H9 (cell line): ENCODE measurements around the gene SOHLH1. TPM values are rescaled to one million over a fixed set of nuclear protein-coding genes. Genes with fewer than 3 reads are reported as not detected.

ENCODE experiments used
- DNase-seq: peaks from one replicate; pipeline ENCODE4 v3.0.0-alpha.2; 2017
- H2AFZ ChIP-seq: one replicate; pipeline ENCODE4 v1.6.1; 2013; ENCODE audit warnings: mild to moderate bottlenecking, low read length, control low read depth, moderate library complexity
- H2AK5ac ChIP-seq: 2 replicates; pipeline ENCODE4 v1.6.1; 2013; ENCODE audit warnings: low read length, control low read depth, mixed read lengths; ENCODE audit not compliant: insufficient read length
- H2BK120ac ChIP-seq: one replicate; pipeline ENCODE4 v1.6.1; 2013; ENCODE audit warnings: low read depth, mild to moderate bottlenecking, low read length, control low read depth, inconsistent platforms; ENCODE audit not compliant: poor library complexity, severe bottlenecking
- H2BK12ac ChIP-seq: 2 replicates; pipeline ENCODE4 v1.6.1; 2013; ENCODE audit warnings: low read length, control low read depth, mixed read lengths, low read depth; ENCODE audit not compliant: insufficient read length
- H2BK15ac ChIP-seq: 2 replicates; pipeline ENCODE4 v1.6.1; 2013; ENCODE audit warnings: low read depth, low read length, control low read depth
- H2BK20ac ChIP-seq: one replicate; pipeline ENCODE4 v1.6.1; 2013; ENCODE audit warnings: low read depth, mild to moderate bottlenecking, low read length, control low read depth, inconsistent platforms; ENCODE audit not compliant: poor library complexity, severe bottlenecking
- H2BK5ac ChIP-seq: 2 replicates; pipeline ENCODE4 v1.6.1; 2013; ENCODE audit warnings: low read length, control low read depth, mixed read lengths; ENCODE audit not compliant: insufficient read length
- H3K14ac ChIP-seq: 2 replicates; pipeline ENCODE4 v1.6.1; 2013; ENCODE audit warnings: low read length, control low read depth; ENCODE audit not compliant: insufficient read depth
- H3K18ac ChIP-seq: 2 replicates; pipeline ENCODE4 v1.6.1; 2013; ENCODE audit warnings: low read depth, mild to moderate bottlenecking, mixed read lengths, low read length, control low read depth; ENCODE audit not compliant: insufficient read length
- H3K23ac ChIP-seq: 2 replicates; pipeline ENCODE4 v1.6.1; 2013; ENCODE audit warnings: low read length, control low read depth, mixed read lengths, low read depth; ENCODE audit not compliant: insufficient read length
- H3K23me2 ChIP-seq: 2 replicates; pipeline ENCODE4 v1.6.1; 2013; ENCODE audit warnings: low read depth, mild to moderate bottlenecking, mixed read lengths, low read length, control low read depth; ENCODE audit not compliant: insufficient read length, poor library complexity, severe bottlenecking
- H3K27ac ChIP-seq: 2 replicates; pipeline ENCODE4 v1.5.1; 2013; ENCODE audit warnings: low read length, control low read depth, mixed read lengths, low read depth; ENCODE audit not compliant: insufficient read length
- H3K27me3 ChIP-seq: 2 replicates; pipeline ENCODE4 v1.6.1; 2013; ENCODE audit warnings: low read length, control low read depth, inconsistent platforms; ENCODE audit not compliant: insufficient read depth
- H3K4ac ChIP-seq: 2 replicates; pipeline ENCODE4 v1.6.1; 2013; ENCODE audit warnings: low read depth, mild to moderate bottlenecking, control low read depth, inconsistent platforms, low read length, moderate library complexity
- H3K4me1 ChIP-seq: 2 replicates; pipeline ENCODE4 v1.6.1; 2013; ENCODE audit warnings: low read length, control low read depth, inconsistent platforms; ENCODE audit not compliant: insufficient read depth
- H3K4me2 ChIP-seq: 2 replicates; pipeline ENCODE4 v1.6.1; 2013; ENCODE audit warnings: low read length, control low read depth, mixed read lengths; ENCODE audit not compliant: insufficient read length, insufficient read depth
- H3K56ac ChIP-seq: 2 replicates; pipeline ENCODE4 v1.6.1; 2013; ENCODE audit warnings: low read depth, mild to moderate bottlenecking, mixed read lengths, low read length, control low read depth; ENCODE audit not compliant: insufficient read length
- H3K79me1 ChIP-seq: 2 replicates; pipeline ENCODE4 v1.6.1; 2013; ENCODE audit warnings: low read depth, mild to moderate bottlenecking, moderate library complexity, low read length, control low read depth, inconsistent platforms; ENCODE audit not compliant: insufficient read depth, poor library complexity, severe bottlenecking
- H3K79me2 ChIP-seq: 2 replicates; pipeline ENCODE4 v1.6.1; 2013; ENCODE audit warnings: low read length, control low read depth, inconsistent platforms; ENCODE audit not compliant: insufficient read depth
- H3K9ac ChIP-seq: 2 replicates; pipeline ENCODE4 v1.6.1; 2013; ENCODE audit warnings: low read length, control low read depth, mixed read lengths; ENCODE audit not compliant: insufficient read length; ENCODE audit errors: extremely low read depth
- H3K9me3 ChIP-seq: one replicate; pipeline ENCODE4 v1.6.1; 2013; ENCODE audit warnings: low read depth, low read length, inconsistent platforms; ENCODE audit not compliant: control insufficient read depth
- H3T11ph ChIP-seq: one replicate; pipeline ENCODE4 v1.6.1; 2013; ENCODE audit warnings: mild to moderate bottlenecking, low read length, control low read depth, inconsistent platforms
- H4K20me1 ChIP-seq: one replicate; pipeline ENCODE4 v1.6.1; 2013; ENCODE audit not compliant: control insufficient read depth, insufficient read length, insufficient read depth
- H4K5ac ChIP-seq: 2 replicates; pipeline ENCODE4 v1.6.1; 2013; ENCODE audit warnings: low read depth, mild to moderate bottlenecking, mixed read lengths, low read length, control low read depth; ENCODE audit not compliant: insufficient read length
- H4K8ac ChIP-seq: replicated peaks from 2 replicates; pipeline ENCODE4 v1.6.1; 2013; ENCODE audit warnings: low read length, control low read depth, mixed read lengths, low read depth; ENCODE audit not compliant: insufficient read length
- H4K91ac ChIP-seq: 2 replicates; pipeline ENCODE4 v1.6.1; 2013; ENCODE audit warnings: low read depth, mild to moderate bottlenecking, moderate library complexity, mixed read lengths, low read length, control low read depth; ENCODE audit not compliant: insufficient read length
- H3K27ac Mint-ChIP-seq, 3 experiments: 2 replicates in 2 of 3; 3 replicates in 1 of 3; pipeline ENCODE4 v1.8.0; 2020 to 2021; ENCODE audit warnings: mixed read lengths in 3 of 3, mild to moderate bottlenecking in 1 of 3, moderate library complexity in 1 of 3
- H3K27me3 Mint-ChIP-seq: 2 replicates; pipeline ENCODE4 v1.8.0; 2021; ENCODE audit warnings: low read depth, mild to moderate bottlenecking, moderate library complexity, mixed read lengths
- H3K36me3 Mint-ChIP-seq, 3 experiments: 2 replicates in 2 of 3; 3 replicates in 1 of 3; pipeline ENCODE4 v1.8.0; 2020 to 2021; ENCODE audit warnings: low read depth in 3 of 3, mixed read lengths in 3 of 3; ENCODE audit not compliant: insufficient read depth in 1 of 3
- H3K4me1 Mint-ChIP-seq, 2 experiments: 2 replicates each; pipeline ENCODE4 v1.8.0; 2020; ENCODE audit warnings: mixed read lengths in 2 of 2
- H3K4me3 Mint-ChIP-seq, 2 experiments: 2 replicates in 1 of 2; 3 replicates in 1 of 2; pipeline ENCODE4 v1.8.0; 2020 to 2021; ENCODE audit warnings: mild to moderate bottlenecking in 2 of 2, mixed read lengths in 2 of 2, moderate library complexity in 1 of 2
- H3K9me3 Mint-ChIP-seq, 2 experiments: 2 replicates in 1 of 2; 3 replicates in 1 of 2; pipeline ENCODE4 v1.8.0; 2020; ENCODE audit warnings: mild to moderate bottlenecking in 2 of 2, mixed read lengths in 2 of 2, moderate library complexity in 1 of 2
- WGBS: extraction: QIAGEN DNeasy Blood & Tissue Kit; methylation state at CpG from one replicate; pipeline ENCODE4 v1.1.7; 2013; ENCODE audit warnings: missing lambda C conversion rate, low lambda C conversion rate, mixed read lengths; ENCODE audit not compliant: insufficient read length; ENCODE audit errors: extremely low coverage; 5-methylcytosine and 5-hydroxymethylcytosine counted together
- total RNA-seq: library from RNA; stranded (reverse); gene quantifications from 2 replicates; pipeline ENCODE4 v1.2.1, GENCODE V29; 2021
- TF ChIP-seq, protein P1 (sequence below): fragments of 200-600 bp; sonication (generic); conservative IDR thresholded peaks from 3 replicates; pipeline ENCODE4 v1.8.0; 2021; ENCODE audit warnings: antibody characterized with exemption, mild to moderate bottlenecking

The SOHLH1 gene
- total RNA-seq, 1 experiment from 2014 or later, result not detected

DNA sequence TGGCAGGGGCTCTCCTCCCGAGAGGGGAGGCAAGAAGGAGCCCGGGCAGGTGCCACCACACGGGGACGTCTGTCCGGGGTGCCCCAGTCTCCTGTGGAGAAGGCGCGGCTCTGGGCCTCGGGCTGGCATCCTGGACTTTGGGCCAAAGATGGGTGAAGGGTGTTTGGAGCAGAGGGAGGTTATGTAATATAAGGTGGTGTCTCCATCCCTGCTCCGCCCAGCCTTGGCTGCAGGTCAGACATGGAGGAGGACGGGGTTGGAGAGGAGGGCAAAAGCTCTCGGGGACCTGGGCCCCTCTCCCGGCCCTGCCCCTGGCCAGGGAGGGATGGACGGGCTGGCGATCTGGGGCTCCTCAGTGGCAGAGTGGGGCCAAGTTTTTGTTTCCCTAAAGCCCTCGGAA is 1.2 kb upstream of the SOHLH1 start:
- WGBS, result no CpG with 5 or more reads among the region's 15 CpGs
- Histone ChIP-seq H2BK12ac (no peak overlapping the region), H4K5ac (no peak overlapping the region), H3K14ac (no peak overlapping the region), H3K27me3 (no peaks in the 10 kb centered on the region; the same call in 1 of the 2 replicates), H2BK5ac (no peak overlapping the region), H4K20me1 (no peaks in the 10 kb centered on the region), H3K18ac (no peak overlapping the region), H3K9ac (no peak overlapping the region), H3K4ac (no peak overlapping the region), H2BK120ac (no peak overlapping the region), H3K27ac (no peak overlapping the region), H4K8ac (no peak overlapping the region), H2BK20ac (no peak overlapping the region), H3T11ph (no peak overlapping the region), H3K79me1 (no peaks in the 10 kb centered on the region), H3K56ac (no peak overlapping the region), H4K91ac (no peak overlapping the region), H3K79me2 (no peaks in the 10 kb centered on the region), H3K4me1 (no peaks in the 10 kb centered on the region), H3K9me3 (no peaks in the 10 kb centered on the region), H3K4me2 (no peak overlapping the region), H3K23me2 (no peaks in the 10 kb centered on the region), H2AK5ac (no peak overlapping the region), H2BK15ac (no peak overlapping the region), H2AFZ (no peak overlapping the region), H3K23ac (no peak overlapping the region)
- Mint-ChIP-seq H3K27ac (no peak overlapping the region), H3K4me3 (no peak overlapping the region), H3K36me3 (no peaks in the 10 kb centered on the region), H3K9me3 (no peaks in the 10 kb centered on the region), H3K27me3 (peaks cover 17% of the 10 kb centered on the region), H3K4me1 (peaks cover 2 to 4% of the 10 kb centered on the region in 2 experiments; a peak in 3 of 4 replicates)
- TF ChIP-seq, protein P1, sequence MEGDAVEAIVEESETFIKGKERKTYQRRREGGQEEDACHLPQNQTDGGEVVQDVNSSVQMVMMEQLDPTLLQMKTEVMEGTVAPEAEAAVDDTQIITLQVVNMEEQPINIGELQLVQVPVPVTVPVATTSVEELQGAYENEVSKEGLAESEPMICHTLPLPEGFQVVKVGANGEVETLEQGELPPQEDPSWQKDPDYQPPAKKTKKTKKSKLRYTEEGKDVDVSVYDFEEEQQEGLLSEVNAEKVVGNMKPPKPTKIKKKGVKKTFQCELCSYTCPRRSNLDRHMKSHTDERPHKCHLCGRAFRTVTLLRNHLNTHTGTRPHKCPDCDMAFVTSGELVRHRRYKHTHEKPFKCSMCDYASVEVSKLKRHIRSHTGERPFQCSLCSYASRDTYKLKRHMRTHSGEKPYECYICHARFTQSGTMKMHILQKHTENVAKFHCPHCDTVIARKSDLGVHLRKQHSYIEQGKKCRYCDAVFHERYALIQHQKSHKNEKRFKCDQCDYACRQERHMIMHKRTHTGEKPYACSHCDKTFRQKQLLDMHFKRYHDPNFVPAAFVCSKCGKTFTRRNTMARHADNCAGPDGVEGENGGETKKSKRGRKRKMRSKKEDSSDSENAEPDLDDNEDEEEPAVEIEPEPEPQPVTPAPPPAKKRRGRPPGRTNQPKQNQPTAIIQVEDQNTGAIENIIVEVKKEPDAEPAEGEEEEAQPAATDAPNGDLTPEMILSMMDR, result no peak
- DNase-seq, result no peak
